Stimulated activated CD8-positive, alpha-beta memory T cell treated with anti-CD3 and anti-CD28 coated beads, Interleukin-15, amount 100 ng/mL, for 24 hours (primary cell): ENCODE data around the gene LRRC23.
"Not testable (repeated sequence)": the region's sequence is repeated elsewhere in the genome, so short reads cannot be mapped to it uniquely, and the experiment has no call there.

Experiments used
- DNase-seq: peaks from one replicate; pipeline ENCODE4 v3.0.0-alpha.2; 2020; ENCODE audit warnings: low read depth

LRRC23 gene

GRCh38 chr12:6902448-6902847 is 2.2 kb upstream of the LRRC23 start:
- no peak for DNase-seq

GRCh38 chr12:6903722-6904121 is 900 bp upstream of the LRRC23 start:
- DNase-seq = no peak

DNA sequence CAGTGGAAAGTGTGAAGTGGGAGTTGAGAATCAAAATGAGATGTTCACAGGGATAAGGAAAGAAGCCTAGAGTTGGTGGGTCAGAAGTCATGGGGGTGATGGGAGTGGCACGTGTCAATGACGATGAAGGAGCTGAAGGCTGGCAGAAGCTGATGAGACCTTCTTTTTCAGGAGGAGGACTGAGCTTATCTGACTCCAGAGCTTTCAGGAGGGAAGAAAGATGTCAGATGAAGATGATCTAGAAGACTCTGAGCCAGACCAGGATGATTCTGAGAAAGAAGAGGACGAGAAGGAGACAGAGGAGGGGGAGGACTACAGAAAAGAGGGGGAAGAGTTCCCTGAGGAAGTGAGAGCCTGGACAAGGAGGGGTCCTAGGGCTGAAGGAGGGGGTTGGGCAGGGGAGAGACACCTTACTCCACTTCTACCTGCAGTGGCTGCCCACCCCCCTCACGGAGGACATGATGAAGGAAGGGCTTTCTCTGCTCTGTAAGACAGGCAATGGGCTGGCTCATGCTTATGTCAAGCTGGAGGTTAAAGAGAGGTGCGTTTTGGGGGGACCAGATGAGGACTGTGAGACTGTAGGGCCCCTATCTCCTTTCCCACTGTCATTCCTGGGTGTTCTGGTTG is 905 bp downstream of the LRRC23 start:
- DNase-seq = no peak

GRCh38 chr12:6908141-6908540 is 3.5 kb downstream of the LRRC23 start:
- DNase-seq = not testable (repeated sequence)

DNA sequence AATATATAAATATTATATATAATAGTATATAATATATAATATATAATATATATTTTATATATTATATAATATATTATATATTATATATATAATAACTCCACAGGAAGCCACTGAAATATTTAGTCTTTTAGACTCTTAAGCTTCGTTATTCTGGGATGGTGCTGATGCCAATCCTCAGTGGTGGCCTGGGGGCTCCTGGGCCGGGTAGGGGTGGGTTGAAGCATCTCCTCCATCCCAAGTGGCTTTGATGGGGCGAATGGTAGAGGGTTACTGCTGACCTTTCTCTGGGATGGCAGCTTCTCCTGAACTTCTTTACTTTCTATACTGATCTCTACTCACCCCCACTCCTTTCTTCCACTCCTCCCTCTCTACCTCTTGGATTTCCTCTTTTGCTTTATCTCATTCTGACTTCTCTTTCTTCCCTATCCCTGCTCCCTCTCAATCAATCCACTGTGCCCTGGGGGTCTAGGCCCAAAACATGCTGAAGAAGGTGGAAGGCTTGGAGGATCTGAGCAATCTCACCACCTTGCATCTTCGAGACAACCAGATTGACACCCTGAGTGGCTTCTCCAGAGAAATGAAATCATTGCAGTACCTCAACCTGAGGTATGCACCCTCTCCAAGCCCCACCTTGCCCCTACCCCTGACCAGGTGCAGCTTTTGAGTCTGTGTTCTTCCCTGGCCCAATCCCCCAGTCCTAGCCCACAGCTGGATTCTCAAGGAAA is 5.0 kb downstream of the LRRC23 start:
- DNase-seq = no peak

GRCh38 chr12:6912164-6912935 is 7.7 kb downstream of the LRRC23 start:
- DNase-seq = no peak

DNA sequence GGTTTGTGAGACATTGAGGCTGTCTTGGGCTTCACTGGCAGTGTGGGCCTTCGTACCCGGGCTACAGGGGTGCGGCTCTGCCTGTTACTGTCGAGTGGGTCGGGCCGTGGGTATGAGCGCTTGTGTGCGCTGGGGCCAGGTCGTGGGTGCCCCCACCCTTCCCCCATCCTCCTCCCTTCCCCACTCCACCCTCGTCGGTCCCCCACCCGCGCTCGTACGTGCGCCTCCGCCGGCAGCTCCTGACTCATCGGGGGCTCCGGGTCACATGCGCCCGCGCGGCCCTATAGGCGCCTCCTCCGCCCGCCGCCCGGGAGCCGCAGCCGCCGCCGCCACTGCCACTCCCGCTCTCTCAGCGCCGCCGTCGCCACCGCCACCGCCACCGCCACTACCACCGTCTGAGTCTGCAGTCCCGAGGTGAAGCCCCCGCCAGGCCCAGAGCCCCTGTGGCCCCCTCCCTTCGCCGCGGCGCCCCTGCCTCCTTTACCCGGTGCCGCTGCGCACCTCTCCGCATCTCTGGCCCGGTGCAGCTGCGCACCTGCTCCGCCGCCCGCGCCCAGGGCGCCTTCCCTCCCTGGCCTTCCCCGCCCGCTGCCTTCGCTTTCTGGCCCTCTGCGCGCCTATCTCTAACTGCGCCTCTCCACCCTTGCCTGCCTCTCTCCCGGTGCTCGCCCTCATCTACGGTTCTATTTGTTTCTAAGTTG is 9.8 kb downstream of the LRRC23 start, which contains the start of gene ENO2:
TSS of gene ENO2 (plus strand) at position 335 of the 701 bp plus-strand sequence. CDS start 1,253 bp downstream, outside the sequence.
- peak; percentile 64 for DNase-seq

DNA sequence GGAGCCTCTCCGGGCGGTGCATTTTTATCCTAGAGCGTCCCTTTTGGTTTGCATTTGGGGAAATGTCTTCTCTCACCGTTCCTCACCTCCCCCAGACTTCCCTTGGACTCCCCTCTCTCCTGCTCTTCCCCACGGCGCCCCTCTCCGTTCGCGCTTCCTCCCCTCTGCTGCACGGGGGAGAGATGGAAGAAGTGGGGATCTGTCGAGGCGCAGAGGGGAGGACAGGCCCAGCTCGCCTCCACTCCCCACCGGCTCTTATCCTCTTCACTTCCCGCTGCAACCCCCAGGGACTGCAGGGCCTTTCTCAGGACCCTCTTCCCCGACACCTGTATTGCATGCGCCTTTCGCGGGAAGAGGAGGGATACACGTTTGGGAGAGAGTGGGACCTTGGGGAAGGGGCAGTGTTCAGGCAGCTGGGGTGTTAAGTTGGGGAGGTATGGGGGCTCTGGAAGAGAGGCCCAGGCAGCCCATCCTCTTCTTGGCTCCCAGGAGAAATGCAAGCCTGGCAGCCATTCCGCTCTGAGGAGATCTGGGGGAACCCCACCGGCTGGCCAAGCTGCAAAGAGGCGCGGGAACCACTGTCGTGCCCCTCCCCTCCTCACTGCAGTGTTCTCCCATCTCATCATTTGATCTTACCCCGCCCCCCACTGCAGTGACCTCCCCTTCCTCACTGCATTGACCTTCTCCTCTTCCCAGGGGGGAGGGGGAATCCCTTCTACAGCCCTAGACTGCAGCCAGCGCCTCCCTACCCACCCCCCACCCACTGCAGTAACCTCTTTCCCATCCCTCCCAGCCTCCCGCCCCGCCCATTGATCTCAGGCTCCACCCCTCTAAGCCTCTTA is 10.5 kb downstream of the LRRC23 start:
- DNase-seq = no peak

DNA sequence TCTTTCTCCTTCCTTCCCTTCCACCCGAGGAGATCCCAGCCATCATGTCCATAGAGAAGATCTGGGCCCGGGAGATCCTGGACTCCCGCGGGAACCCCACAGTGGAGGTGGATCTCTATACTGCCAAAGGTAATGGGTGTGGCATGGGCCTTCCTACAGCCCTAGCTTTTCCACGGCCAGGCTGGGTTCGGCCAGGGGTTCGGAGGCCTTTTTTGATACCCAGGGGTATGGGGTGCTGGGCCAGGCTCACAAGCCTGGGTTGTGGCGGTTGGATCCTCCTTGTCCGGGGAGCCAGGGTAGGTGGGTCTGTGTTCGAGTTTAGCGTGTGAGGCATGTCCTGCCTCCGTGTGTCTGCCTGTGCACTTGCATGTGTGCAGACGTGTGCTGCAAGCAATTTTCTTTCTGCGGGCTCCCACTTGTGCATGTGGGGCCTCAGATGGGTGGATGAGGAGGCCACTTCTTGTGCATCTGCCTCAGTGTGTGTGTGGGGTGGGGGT is 11.2 kb downstream of the LRRC23 start:
- no peak for DNase-seq

DNA sequence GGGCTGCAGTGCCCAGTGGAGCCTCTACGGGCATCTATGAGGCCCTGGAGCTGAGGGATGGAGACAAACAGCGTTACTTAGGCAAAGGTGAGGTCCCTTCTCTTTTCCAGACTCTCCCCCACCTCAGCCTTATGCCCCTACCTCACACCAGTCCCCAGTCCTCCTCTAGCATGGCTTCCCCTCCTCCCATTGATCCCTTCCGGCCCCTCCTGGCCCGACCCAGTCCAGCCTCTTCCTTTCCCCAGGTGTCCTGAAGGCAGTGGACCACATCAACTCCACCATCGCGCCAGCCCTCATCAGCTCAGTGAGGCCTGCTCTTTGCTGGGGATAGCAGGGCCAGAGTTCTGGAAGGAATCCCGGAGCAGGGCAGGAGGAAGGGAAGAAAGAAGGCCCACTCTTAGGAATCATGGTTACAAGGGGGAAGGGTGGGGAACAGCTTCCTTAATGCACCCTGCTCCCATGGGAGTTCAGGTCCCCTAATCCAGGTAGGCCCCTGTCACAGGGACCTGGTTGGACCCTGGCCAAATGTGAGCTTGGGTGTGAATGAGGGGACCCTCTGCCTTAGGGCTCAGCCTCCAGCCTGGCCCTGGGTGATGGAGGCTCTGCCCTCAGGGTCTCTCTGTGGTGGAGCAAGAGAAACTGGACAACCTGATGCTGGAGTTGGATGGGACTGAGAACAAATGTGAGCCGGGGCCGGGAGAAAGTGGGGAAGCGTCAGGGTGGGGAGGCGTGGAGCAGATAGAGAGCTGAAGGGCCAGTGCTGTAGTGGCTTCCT is 12.0 kb downstream of the LRRC23 start:
- no peak for DNase-seq

GRCh38 chr12:6917491-6918231 is 13.0 kb downstream of the LRRC23 start:
- no peak for DNase-seq

DNA sequence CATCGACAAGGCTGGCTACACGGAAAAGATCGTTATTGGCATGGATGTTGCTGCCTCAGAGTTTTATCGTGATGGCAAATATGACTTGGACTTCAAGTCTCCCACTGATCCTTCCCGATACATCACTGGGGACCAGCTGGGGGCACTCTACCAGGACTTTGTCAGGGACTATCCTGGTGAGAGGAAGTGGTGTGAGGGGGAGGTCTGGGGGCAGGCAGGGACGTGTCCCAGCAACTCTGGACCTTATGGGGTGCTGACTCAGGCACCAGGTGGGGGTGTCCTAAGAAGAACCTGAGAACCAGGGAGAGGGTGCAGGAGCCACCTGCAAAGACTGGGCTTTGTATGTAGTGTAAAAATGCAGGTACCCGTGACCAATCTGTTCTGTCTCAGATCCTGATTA is 15.0 kb downstream of the LRRC23 start:
- DNase-seq = no peak

DNA sequence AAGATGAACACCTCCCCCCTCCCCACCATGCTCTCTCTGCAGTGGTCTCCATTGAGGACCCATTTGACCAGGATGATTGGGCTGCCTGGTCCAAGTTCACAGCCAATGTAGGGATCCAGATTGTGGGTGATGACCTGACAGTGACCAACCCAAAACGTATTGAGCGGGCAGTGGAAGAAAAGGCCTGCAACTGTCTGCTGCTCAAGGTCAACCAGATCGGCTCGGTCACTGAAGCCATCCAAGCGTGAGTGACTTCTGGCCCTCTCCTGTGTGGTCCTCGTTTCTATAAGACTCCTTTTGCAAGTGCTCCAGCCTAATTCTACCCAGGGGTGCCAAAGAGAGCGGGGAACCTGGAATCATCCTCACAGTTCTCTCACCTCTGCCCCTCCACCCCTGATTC is 16.9 kb downstream of the LRRC23 start:
- no peak for DNase-seq

- no peak for DNase-seq
These were observed 17.6 kb downstream of the LRRC23 start for GRCh38 chr12:6921996-6922946.

- no peak for DNase-seq
These were observed 18.5 kb downstream of the LRRC23 start for GRCh38 chr12:6923003-6923732.

DNA sequence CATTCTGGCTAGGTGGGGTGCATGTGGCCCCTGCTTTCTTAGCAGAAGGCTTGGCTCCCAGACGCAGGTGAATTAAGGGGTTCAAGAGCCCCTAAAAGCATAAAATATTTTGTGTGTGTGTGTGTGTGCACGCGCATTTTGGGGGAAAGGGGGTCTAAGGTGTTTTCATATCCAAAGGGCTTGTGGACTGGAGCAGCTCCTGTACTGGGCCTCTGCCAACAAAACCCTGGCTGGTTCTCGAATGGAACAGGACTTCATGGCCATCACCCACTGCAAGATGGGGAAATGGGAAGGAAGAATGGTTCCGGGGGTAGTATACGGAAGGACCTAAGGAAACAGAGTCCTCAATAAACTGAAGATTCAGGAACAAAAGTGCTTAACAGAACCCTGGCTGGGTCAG is 19.2 kb downstream of the LRRC23 start:
- no peak for DNase-seq

DNA sequence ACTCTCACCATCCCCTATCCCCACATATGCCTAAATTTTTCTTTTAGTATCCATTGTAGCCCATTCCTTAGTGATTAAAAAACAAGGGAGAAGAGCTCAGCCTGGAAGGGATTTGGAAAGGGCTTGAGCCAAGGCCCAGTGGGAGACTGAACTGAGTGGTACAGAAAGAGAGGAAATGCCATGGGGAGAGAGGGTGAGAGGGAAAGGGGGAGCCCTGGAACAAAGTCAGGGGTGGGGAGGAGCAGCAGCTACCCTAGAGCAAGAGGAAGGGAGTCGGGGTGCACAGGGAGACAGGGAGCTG is 20.6 kb downstream of the LRRC23 start:
- no peak for DNase-seq
